DND-41 (cell line): ENCODE results near the gene LRRN2.

Experiments
- EZH2 ChIP-seq: IDR thresholded peaks from 3 replicates; pipeline ENCODE4 v1.6.1; 2012; ENCODE audit warnings: borderline replicate concordance, low read depth, mild to moderate bottlenecking, moderate library complexity, low read length, inconsistent platforms; ENCODE audit not compliant: severe bottlenecking
- TF ChIP-seq, protein P1 (sequence below): IDR thresholded peaks from 2 replicates; pipeline ENCODE4 v1.5.1; 2012; ENCODE audit warnings: borderline replicate concordance, low read length, moderate library complexity, mild to moderate bottlenecking; ENCODE audit not compliant: poor library complexity, severe bottlenecking; ENCODE audit errors: extremely low read depth

DNA sequence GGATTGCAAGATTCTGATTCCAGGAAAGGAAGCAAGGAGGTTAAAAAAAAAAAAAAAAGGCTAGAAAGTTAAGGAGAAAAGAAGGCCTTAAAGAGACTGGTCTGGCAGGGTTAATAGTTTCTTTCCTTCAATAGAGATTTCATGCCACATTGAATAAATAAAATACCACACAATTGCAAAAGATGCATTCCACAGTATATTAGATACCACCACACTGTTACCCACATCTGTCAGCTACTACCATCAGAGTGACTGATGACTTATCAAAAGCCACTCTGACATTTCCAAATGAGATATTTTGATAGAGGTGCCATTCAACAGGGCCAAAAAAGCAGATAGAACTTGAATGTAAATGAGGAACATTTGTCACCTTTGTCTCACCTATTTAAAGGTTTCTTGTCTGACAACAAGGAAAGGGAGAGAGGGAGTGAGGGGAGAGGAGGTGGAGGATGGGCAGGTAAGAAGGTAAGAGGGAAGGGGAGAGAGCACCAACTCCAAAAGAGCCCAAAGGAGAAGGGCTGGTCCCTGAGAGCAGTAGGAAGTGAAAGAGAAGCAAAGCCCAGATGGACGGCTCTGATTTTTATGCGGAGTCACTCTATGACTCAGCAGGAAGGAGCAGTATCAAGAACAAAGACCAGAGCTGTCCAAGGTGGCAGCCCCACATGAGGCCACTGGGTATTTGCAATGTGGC is 38.3 kb downstream of the LRRN2 start:
- TF ChIP-seq, protein P1, sequence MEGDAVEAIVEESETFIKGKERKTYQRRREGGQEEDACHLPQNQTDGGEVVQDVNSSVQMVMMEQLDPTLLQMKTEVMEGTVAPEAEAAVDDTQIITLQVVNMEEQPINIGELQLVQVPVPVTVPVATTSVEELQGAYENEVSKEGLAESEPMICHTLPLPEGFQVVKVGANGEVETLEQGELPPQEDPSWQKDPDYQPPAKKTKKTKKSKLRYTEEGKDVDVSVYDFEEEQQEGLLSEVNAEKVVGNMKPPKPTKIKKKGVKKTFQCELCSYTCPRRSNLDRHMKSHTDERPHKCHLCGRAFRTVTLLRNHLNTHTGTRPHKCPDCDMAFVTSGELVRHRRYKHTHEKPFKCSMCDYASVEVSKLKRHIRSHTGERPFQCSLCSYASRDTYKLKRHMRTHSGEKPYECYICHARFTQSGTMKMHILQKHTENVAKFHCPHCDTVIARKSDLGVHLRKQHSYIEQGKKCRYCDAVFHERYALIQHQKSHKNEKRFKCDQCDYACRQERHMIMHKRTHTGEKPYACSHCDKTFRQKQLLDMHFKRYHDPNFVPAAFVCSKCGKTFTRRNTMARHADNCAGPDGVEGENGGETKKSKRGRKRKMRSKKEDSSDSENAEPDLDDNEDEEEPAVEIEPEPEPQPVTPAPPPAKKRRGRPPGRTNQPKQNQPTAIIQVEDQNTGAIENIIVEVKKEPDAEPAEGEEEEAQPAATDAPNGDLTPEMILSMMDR: no peak
- no peak for TF ChIP-seq EZH2
